Parathyroid adenoma (tissue), 2 donors: Measurements from ENCODE around the gene TRUB2.

Experiments
- H2AFZ ChIP-seq: fragments of 300-600 bp; sonication (generic); one replicate; pipeline ENCODE4 v1.7.0; 2017; ENCODE audit warnings: antibody characterized with exemption, mild to moderate bottlenecking
- H3K27ac ChIP-seq: fragments of 300-600 bp; sonication (generic); one replicate; pipeline ENCODE4 v1.7.0; 2017
- H3K27me3 ChIP-seq: fragments of 300-600 bp; sonication (generic); one replicate; pipeline ENCODE4 v1.7.0; 2017; ENCODE audit warnings: low read length; ENCODE audit not compliant: control insufficient read depth, insufficient read depth
- H3K36me3 ChIP-seq: fragments of 300-600 bp; sonication (generic); one replicate; pipeline ENCODE4 v1.7.0; 2017; ENCODE audit warnings: low read length; ENCODE audit not compliant: control insufficient read depth, insufficient read depth
- H3K4me1 ChIP-seq: fragments of 300-600 bp; sonication (generic); one replicate; pipeline ENCODE4 v1.7.0; 2017; ENCODE audit warnings: control low read depth
- H3K4me2 ChIP-seq: fragments of 300-600 bp; sonication (generic); one replicate; pipeline ENCODE4 v1.7.0; 2017; ENCODE audit warnings: low read length
- H3K4me3 ChIP-seq: fragments of 300-600 bp; sonication (generic); one replicate; pipeline ENCODE4 v1.7.0; 2017; ENCODE audit warnings: low read depth, low read length
- H3K79me2 ChIP-seq: fragments of 300-600 bp; sonication (generic); one replicate; pipeline ENCODE4 v1.7.0; 2017; ENCODE audit warnings: control low read depth
- H3K9ac ChIP-seq: fragments of 300-600 bp; sonication (generic); one replicate; pipeline ENCODE4 v1.7.0; 2017; ENCODE audit warnings: mild to moderate bottlenecking
- H3K9me3 ChIP-seq: fragments of 300-600 bp; sonication (generic); one replicate; pipeline ENCODE4 v1.7.0; 2017; ENCODE audit warnings: low read length; ENCODE audit not compliant: control insufficient read depth
- TF ChIP-seq, protein P1 (sequence below): fragments of 300-600 bp; sonication (generic); IDR thresholded peaks from one replicate; pipeline ENCODE4 v1.7.0; 2017; ENCODE audit warnings: antibody characterized with exemption, mild to moderate bottlenecking
- donor health status: primary hyperparathyroidism.

The TRUB2 gene

DNA sequence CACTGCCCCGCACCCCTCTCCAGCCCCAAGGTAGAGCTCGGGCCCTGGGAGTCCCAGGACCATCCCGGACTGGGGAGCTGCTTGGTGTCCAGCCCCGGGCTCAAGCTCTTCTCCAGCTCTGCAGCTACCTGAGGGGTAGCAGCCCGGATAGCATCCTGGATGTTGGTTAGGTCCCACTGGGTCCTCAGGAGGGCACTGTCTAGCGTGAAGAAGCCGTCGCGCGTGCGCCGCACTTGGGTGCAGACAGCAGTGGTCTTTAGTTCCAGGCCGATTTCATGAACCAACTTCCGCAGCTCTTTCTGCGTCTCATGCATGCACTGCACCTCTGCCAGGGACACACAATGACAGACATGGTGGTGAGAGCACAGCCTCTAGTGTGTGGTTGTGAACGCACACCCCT lies 12.7 kb downstream of the TRUB2 start:
- no peaks in the 10 kb centered on the region for H3K4me1 ChIP-seq
- no peaks in the 10 kb centered on the region for H3K79me2 ChIP-seq
- H3K9ac ChIP-seq: no peak overlapping the region
- H3K27ac ChIP-seq: no peak overlapping the region
- H2AFZ ChIP-seq: no peak overlapping the region
- no peak overlapping the region for H3K4me2 ChIP-seq
- H3K4me3 ChIP-seq: no peak overlapping the region
- H3K36me3 ChIP-seq: no peaks in the 10 kb centered on the region
- no peaks in the 10 kb centered on the region for H3K27me3 ChIP-seq
- TF ChIP-seq, protein P1, sequence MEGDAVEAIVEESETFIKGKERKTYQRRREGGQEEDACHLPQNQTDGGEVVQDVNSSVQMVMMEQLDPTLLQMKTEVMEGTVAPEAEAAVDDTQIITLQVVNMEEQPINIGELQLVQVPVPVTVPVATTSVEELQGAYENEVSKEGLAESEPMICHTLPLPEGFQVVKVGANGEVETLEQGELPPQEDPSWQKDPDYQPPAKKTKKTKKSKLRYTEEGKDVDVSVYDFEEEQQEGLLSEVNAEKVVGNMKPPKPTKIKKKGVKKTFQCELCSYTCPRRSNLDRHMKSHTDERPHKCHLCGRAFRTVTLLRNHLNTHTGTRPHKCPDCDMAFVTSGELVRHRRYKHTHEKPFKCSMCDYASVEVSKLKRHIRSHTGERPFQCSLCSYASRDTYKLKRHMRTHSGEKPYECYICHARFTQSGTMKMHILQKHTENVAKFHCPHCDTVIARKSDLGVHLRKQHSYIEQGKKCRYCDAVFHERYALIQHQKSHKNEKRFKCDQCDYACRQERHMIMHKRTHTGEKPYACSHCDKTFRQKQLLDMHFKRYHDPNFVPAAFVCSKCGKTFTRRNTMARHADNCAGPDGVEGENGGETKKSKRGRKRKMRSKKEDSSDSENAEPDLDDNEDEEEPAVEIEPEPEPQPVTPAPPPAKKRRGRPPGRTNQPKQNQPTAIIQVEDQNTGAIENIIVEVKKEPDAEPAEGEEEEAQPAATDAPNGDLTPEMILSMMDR: no peak
- H3K9me3 ChIP-seq: no peaks in the 10 kb centered on the region

DNA sequence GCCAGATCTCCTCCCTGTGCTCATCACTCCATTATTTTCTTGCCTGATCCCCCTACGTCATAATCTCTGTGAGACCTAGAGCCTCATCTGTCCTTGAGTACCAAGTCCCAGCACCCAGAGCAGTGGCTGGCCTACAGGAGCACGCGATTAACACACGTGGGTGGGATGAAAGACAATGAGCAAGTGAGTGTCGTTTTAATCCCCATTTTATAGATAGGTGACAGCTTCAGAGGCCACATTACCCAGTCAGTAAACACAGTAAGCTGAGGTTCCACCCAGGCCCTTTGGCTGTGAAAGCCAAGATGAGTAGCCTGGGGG lies 17.3 kb downstream of the TRUB2 start:
- H3K36me3 ChIP-seq: no peaks in the 10 kb centered on the region
- H3K27me3 ChIP-seq: no peaks in the 10 kb centered on the region
- H3K79me2 ChIP-seq: no peaks in the 10 kb centered on the region
- H3K4me2 ChIP-seq: no peak overlapping the region
- TF ChIP-seq, protein P1: no peak
- no peak overlapping the region for H3K9ac ChIP-seq
- H3K4me3 ChIP-seq: no peak overlapping the region
- no peak overlapping the region for H2AFZ ChIP-seq
- H3K27ac ChIP-seq: no peak overlapping the region
- H3K9me3 ChIP-seq: no peaks in the 10 kb centered on the region
- H3K4me1 ChIP-seq: no peaks in the 10 kb centered on the region

DNA sequence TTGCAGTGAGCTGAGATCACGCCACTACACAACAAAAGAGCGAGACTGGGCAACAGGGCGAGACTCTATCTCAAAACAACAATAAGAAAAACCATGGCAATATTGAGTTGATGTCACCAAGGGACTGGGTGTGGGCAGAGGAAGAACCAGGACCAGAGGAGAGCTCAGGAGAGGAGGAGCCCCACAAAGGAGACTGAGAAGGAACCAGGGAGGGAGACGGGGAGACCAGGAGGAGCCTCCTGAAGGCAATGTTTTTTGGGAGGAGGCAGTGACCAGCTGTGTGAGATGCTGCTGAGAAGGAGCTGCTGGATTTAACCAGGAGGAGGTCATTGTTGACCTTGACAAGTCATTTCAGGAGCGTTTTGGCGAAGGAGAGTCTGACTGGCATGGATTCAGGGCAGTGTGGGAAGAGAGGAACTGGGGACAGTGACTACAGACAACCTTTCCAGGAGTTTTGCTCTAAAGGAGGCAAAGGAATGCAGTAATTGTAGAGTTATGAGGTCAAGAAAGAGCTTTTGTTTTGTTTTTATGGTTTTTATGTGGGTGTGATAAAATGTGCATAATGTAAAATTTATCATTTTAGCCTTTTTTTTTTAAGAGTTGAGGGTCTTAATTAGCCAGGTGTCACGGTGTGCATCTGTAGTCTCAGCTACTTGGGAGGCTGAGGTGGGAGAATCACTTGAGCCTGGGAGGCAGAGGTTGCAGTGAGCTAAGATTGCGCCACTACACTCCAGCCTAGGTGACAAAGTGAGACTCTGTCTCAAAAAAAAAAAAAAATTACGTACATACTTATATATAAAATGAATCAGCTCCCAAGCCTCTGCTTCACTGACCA lies 17.9 kb downstream of the TRUB2 start:
- TF ChIP-seq, protein P1: no peak
- Histone ChIP-seq H3K9ac (no peak overlapping the region), H3K9me3 (no peaks in the 10 kb centered on the region), H3K36me3 (no peaks in the 10 kb centered on the region), H3K27ac (no peak overlapping the region), H3K4me1 (no peaks in the 10 kb centered on the region), H3K79me2 (no peaks in the 10 kb centered on the region), H3K27me3 (no peaks in the 10 kb centered on the region), H3K4me2 (no peak overlapping the region), H2AFZ (no peak overlapping the region), H3K4me3 (no peak overlapping the region)

DNA sequence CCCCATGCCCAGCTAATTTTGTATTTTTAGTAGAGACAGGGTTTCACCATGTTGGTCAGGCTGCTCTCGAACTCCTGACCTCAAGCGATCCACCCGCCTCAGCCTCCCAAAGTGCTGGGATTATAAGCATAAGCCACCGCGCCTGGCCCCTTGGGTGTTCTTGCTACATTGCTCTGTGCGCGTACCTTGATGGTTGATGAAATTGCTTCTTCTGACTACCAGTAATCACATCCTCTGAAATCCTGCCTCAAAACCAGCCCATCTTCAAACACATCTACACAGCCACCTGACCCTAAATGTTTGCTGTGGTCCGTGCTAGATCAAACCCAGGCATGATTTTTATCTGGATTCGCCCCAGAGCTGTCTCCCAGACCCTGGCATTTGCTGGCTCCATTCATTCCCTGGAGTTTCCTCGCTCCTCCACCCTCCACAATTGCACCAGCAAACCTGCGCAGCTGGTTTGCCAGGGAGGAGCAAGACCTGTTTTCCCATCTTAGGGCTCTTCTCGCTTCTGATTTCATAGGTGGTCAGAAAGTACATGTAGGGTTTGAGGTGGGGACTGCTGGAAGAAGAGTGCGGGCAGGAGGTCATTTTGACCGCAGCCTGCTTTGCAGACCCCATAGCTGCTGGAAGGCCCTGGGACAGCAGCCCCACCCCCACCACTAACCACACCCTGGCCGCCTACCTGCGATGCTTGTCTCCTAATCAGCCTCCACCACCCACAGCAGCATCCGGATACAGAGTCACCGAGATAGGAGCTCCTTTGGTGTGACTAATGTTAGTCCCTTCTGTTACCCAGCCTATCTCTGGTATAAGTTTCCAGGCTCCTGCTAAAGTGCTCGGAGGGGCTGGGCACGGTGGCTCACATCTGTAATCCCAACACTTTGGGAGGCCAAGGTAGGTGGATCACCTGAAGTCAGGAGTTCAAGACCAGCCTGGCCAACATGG lies 23.4 kb downstream of the TRUB2 start:
- H2AFZ ChIP-seq: no peak overlapping the region
- H3K27ac ChIP-seq: no peak overlapping the region
- no peaks in the 10 kb centered on the region for H3K36me3 ChIP-seq
- H3K4me1 ChIP-seq: no peaks in the 10 kb centered on the region
- H3K4me2 ChIP-seq: no peak overlapping the region
- TF ChIP-seq, protein P1: no peak
- no peak overlapping the region for H3K4me3 ChIP-seq
- no peaks in the 10 kb centered on the region for H3K27me3 ChIP-seq
- no peaks in the 10 kb centered on the region for H3K79me2 ChIP-seq
- no peaks in the 10 kb centered on the region for H3K9me3 ChIP-seq
- no peak overlapping the region for H3K9ac ChIP-seq
